HCT116 (cell line): ENCODE results near the gene RASA2. TPM values are rescaled to one million over a fixed set of nuclear protein-coding genes. Genes with fewer than 3 reads are reported as not detected.

Experiments used
- ATAC-seq: fragments of 200-7000 bp; cut with Tn5 transposase; 2 replicates; pipeline ENCODE4 v1.9.1; 2020; ENCODE audit warnings: mild to moderate bottlenecking, moderate library complexity
- BruUV-seq: library from RNA; stranded (reverse); fragments of 400-500 nt; replicated peaks from 2 replicates; lab custom pipeline; 2021; lab: Mats Ljungman, UMichigan
- CTCF ChIA-PET: fragments of 300-600 bp; sonication (Branson Sonifier 250); formaldehyde crosslinking; loops from one replicate; lab custom pipeline; 2021; ENCODE audit warnings: antibody characterized with exemption; lab: Charles Lee
- POLR2A ChIA-PET: fragments of 300-600, 350-600 bp; sonication (Branson Sonifier 250); formaldehyde crosslinking; loops from one replicate; lab custom pipeline; 2021; ENCODE audit warnings: antibody characterized with exemption; lab: Charles Lee
- RAD21 ChIA-PET, 2 experiments: fragments of 300-600 bp; sonication (Branson Sonifier 250); formaldehyde crosslinking; loops; one replicate each; lab custom pipeline; 2023; ENCODE audit warnings: low total read pairs in 2 of 2; ENCODE audit not compliant: uncharacterized antibody in 2 of 2, unreplicated experiment in 2 of 2, low non-redundant PET in 1 of 2; lab: Charles Lee
- DNase-seq: peaks from one replicate; pipeline ENCODE4 v3.0.0-alpha.2; 2010; ENCODE audit warnings: low read depth, low spot score
- H2AFZ ChIP-seq: fragments of 200-600 bp; shearing (Covaris generic), sonication (generic); 2 replicates; pipeline ENCODE4 v1.6.1; 2017; ENCODE audit warnings: low read depth, mixed run types, mixed read lengths, antibody characterized with exemption, low read length; ENCODE audit not compliant: poor library complexity, severe bottlenecking
- H3K27ac ChIP-seq: 2 replicates; pipeline ENCODE4 v1.5.1; 2012; ENCODE audit warnings: low read depth, low read length
- H3K27me3 ChIP-seq: fragments of 200-600 bp; sonication (generic); 2 replicates; pipeline ENCODE4 v1.6.1; 2016; ENCODE audit warnings: mixed run types, low read length, mixed read lengths; ENCODE audit not compliant: insufficient read depth
- H3K36me3 ChIP-seq, 2 experiments: fragments of 200-500 bp in 1 of 2; fragments of 200-600 bp in 1 of 2; sonication (Bioruptor generic) in 1 of 2; sonication (generic) in 1 of 2; 2 replicates each; pipeline versions ENCODE4 v1.5.1 to v1.6.1; 2014 to 2016; ENCODE audit warnings: low read length in 2 of 2, inconsistent platforms in 1 of 2, mixed read lengths in 1 of 2, mixed run types in 1 of 2; ENCODE audit not compliant: insufficient read depth in 2 of 2, control insufficient read depth in 1 of 2
- H3K4me1 ChIP-seq, 2 experiments: fragments of 200-600 bp in 1 of 2; sonication (generic) in 1 of 2; 2 replicates each; pipeline versions ENCODE4 v1.5.1 to v1.6.1; 2012 to 2017; ENCODE audit warnings: low read length in 2 of 2, inconsistent platforms in 1 of 2, mild to moderate bottlenecking in 1 of 2, mixed read lengths in 1 of 2, mixed run types in 1 of 2, moderate library complexity in 1 of 2; ENCODE audit not compliant: insufficient read depth in 2 of 2, control insufficient read depth in 1 of 2
- H3K4me2 ChIP-seq: fragments of 200-600 bp; sonication (generic); 2 replicates; pipeline ENCODE4 v1.6.1; 2017; ENCODE audit warnings: mixed run types, low read length, mixed read lengths
- H3K4me3 ChIP-seq, 2 experiments: fragments of 200-600 bp in 1 of 2; sonication (generic) in 1 of 2; replicated peaks in 1 of 2; 2 replicates each; pipeline ENCODE4 v1.5.1; 2011 to 2016; ENCODE audit warnings: low read length in 2 of 2, control low read depth in 1 of 2, low read depth in 1 of 2, mild to moderate bottlenecking in 1 of 2, mixed read lengths in 1 of 2, mixed run types in 1 of 2
- H3K79me2 ChIP-seq: fragments of 200-600 bp; sonication (generic); 2 replicates; pipeline ENCODE4 v1.6.1; 2017; ENCODE audit warnings: mild to moderate bottlenecking, mixed run types, low read length, moderate library complexity, mixed read lengths; ENCODE audit not compliant: insufficient read depth
- H3K9ac ChIP-seq: fragments of 200-600 bp; sonication (generic); 2 replicates; pipeline ENCODE4 v1.6.1; 2016; ENCODE audit warnings: low read length, mixed read lengths
- H3K9me2 ChIP-seq: fragments of 200-600 bp; sonication (generic), shearing (Covaris generic); 2 replicates; pipeline ENCODE4 v1.6.1; 2017; ENCODE audit warnings: mixed run types, mild to moderate bottlenecking, moderate library complexity; ENCODE audit not compliant: insufficient read depth
- H3K9me3 ChIP-seq, 2 experiments: fragments of 200-500 bp in 1 of 2; fragments of 200-600 bp in 1 of 2; sonication (Bioruptor generic) in 1 of 2; sonication (generic) in 1 of 2; 2 replicates each; pipeline ENCODE4 v1.6.1; 2014 to 2017; ENCODE audit warnings: low read length in 2 of 2, mixed read lengths in 2 of 2, inconsistent platforms in 1 of 2, low read depth in 1 of 2, mild to moderate bottlenecking in 1 of 2, mixed run types in 1 of 2, moderate library complexity in 1 of 2; ENCODE audit not compliant: control insufficient read depth in 1 of 2, insufficient read depth in 1 of 2
- H4K20me1 ChIP-seq: fragments of 200-600 bp; sonication (generic), shearing (Covaris generic); 2 replicates; pipeline ENCODE4 v1.6.1; 2017; ENCODE audit warnings: mixed run types, mild to moderate bottlenecking, moderate library complexity; ENCODE audit not compliant: insufficient read depth
- CBX3 ChIP-seq: IDR thresholded peaks from 2 replicates; pipeline ENCODE4 v1.6.1; 2012; ENCODE audit warnings: low read depth
- CEBPB ChIP-seq: IDR thresholded peaks from 2 replicates; pipeline ENCODE4 v1.6.1; 2012; ENCODE audit warnings: low read depth
- CTCF ChIP-seq, 3 experiments: fragments of 200-600 bp in 1 of 3; sonication (generic) in 1 of 3; IDR thresholded peaks in 2 of 3; conservative IDR thresholded peaks in 1 of 3; 2 replicates each; pipeline ENCODE4 v1.5.1; 2012 to 2017; ENCODE audit warnings: low read depth in 2 of 3, low read length in 2 of 3, antibody characterized with exemption in 1 of 3, borderline replicate concordance in 1 of 3, control low read depth in 1 of 3, mild to moderate bottlenecking in 1 of 3, mixed read lengths in 1 of 3, mixed run types in 1 of 3, moderate library complexity in 1 of 3; ENCODE audit not compliant: insufficient read depth in 1 of 3
- EGR1 ChIP-seq: IDR thresholded peaks from 2 replicates; pipeline ENCODE4 v1.6.1; 2012; ENCODE audit warnings: low read depth
- ELF1 ChIP-seq: IDR thresholded peaks from 2 replicates; pipeline ENCODE4 v1.6.1; 2012; ENCODE audit warnings: low read depth, borderline replicate concordance
- EZH2 ChIP-seq: fragments of 200-600 bp; sonication (generic); IDR thresholded peaks from 2 replicates; pipeline ENCODE4 v1.6.1; 2017; ENCODE audit warnings: antibody characterized with exemption, mixed run types
- EZH2phosphoT487 ChIP-seq: fragments of 200-600 bp; IDR thresholded peaks from 2 replicates; pipeline ENCODE4 v1.6.1; 2018; ENCODE audit warnings: antibody characterized with exemption, borderline replicate concordance
- FOSL1 ChIP-seq: IDR thresholded peaks from 2 replicates; pipeline ENCODE4 v1.6.1; 2012; ENCODE audit warnings: low read depth
- MAX ChIP-seq: IDR thresholded peaks from 2 replicates; pipeline ENCODE4 v1.6.1; 2012
- POLR2A ChIP-seq: IDR thresholded peaks from 2 replicates; pipeline ENCODE4 v1.7.0; 2011; ENCODE audit warnings: borderline replicate concordance; ENCODE audit not compliant: insufficient read depth, insufficient read length; ENCODE audit errors: extremely low read depth
- RAD21 ChIP-seq: IDR thresholded peaks from 2 replicates; pipeline ENCODE4 v1.6.1; 2012; ENCODE audit warnings: low read depth, mild to moderate bottlenecking
- REST ChIP-seq: IDR thresholded peaks from 2 replicates; pipeline ENCODE4 v1.6.1; 2012; ENCODE audit warnings: low read depth
- SIN3A ChIP-seq: IDR thresholded peaks from 2 replicates; pipeline ENCODE4 v1.6.1; 2012; ENCODE audit warnings: low read depth
- SP1 ChIP-seq: IDR thresholded peaks from 2 replicates; pipeline ENCODE4 v1.6.1; 2012; ENCODE audit warnings: low read depth
- SRF ChIP-seq: IDR thresholded peaks from 2 replicates; pipeline ENCODE4 v1.6.1; 2012; ENCODE audit warnings: low read depth
- TCF7L2 ChIP-seq: IDR thresholded peaks from 2 replicates; pipeline ENCODE4 v1.7.0; 2011; ENCODE audit warnings: borderline replicate concordance, inconsistent platforms; ENCODE audit not compliant: insufficient read depth, insufficient read length; ENCODE audit errors: extremely low read depth
- YY1 ChIP-seq: IDR thresholded peaks from 2 replicates; pipeline ENCODE4 v1.6.1; 2011; ENCODE audit warnings: low read length, low read depth, moderate library complexity, mild to moderate bottlenecking; ENCODE audit not compliant: insufficient replicate concordance; ENCODE audit errors: extremely low read depth
- ZBTB33 ChIP-seq: IDR thresholded peaks from 2 replicates; pipeline ENCODE4 v1.6.1; 2011; ENCODE audit warnings: mild to moderate bottlenecking, low read length, moderate library complexity; ENCODE audit not compliant: insufficient replicate concordance; ENCODE audit errors: extremely low read depth
- ZFX ChIP-seq: fragments of 450-650 bp; IDR thresholded peaks from 2 replicates; pipeline ENCODE4 v1.6.1; 2017
- intact Hi-C: fragments of 100-400 bp; cut with micrococcal nuclease; formaldehyde crosslinking; loops from 2 replicates; pipeline ENCODE4 v1.10.0; 2022
- total RNA-seq: library from RNA; stranded (reverse); gene quantifications from one replicate; pipeline ENCODE4 v1.2.1, GENCODE V29; 2021; ENCODE audit not compliant: unreplicated experiment

The RASA2 gene
- total RNA-seq, 1 experiment from 2014 or later: 12.8 TPM

GRCh38 chr3:141608438-141608837 is 121.6 kb downstream of the RASA2 start:
- intact Hi-C loops: no loop called here
- DNase-seq (no peak), ATAC-seq (no peak)
- no peaks in the 10 kb centered on the region for H4K20me1 ChIP-seq
- POLR2A ChIA-PET: no interaction called here
- H3K27ac ChIP-seq: no peak overlapping the region
- no peaks in the 10 kb centered on the region for H3K79me2 ChIP-seq
- H3K9me2 ChIP-seq: no peaks in the 10 kb centered on the region
- CTCF ChIA-PET: no interaction called here
- RAD21 ChIA-PET: no interaction called here
- H2AFZ ChIP-seq: no peak overlapping the region
- no peaks in the 10 kb centered on the region for H3K9me3 ChIP-seq
- H3K36me3 ChIP-seq: peaks cover 5 to 10% of the 10 kb centered on the region in 2 experiments; a peak in 3 of 4 replicates
- no peak overlapping the region for H3K4me3 ChIP-seq
- no peak overlapping the region for H3K4me2 ChIP-seq
- TF ChIP-seq FOSL1 (no peak), SP1 (no peak), CTCF (IDR thresholded peaks at IDR 0.05 in 2 of 3, conservative IDR thresholded peaks at IDR 0.05 in 1 of 3; ENCODE audit: borderline replicate concordance in 1 of 3, insufficient read depth in 1 of 3, low read depth in 2 of 3, low read length in 2 of 3) (no peak), TCF7L2 (no peak), EGR1 (no peak), EZH2phosphoT487 (no peak), ELF1 (no peak), RAD21 (no peak), REST (no peak), SRF (no peak), POLR2A (no peak), YY1 (no peak), ZFX (no peak), CBX3 (no peak), ZBTB33 (no peak), CEBPB (no peak), SIN3A (no peak), MAX (no peak), EZH2 (no peak)
- no TSS peak for BruUV-seq
- H3K9ac ChIP-seq: no peak overlapping the region
- H3K27me3 ChIP-seq: no peaks in the 10 kb centered on the region
- H3K4me1 ChIP-seq: no peaks in the 10 kb centered on the region
